NCI-H226 (cell line): ENCODE data around the gene PCCA.
"Not testable (repeated sequence)": the region's sequence is repeated elsewhere in the genome, so short reads cannot be mapped to it uniquely, and the experiment has no call there.

Experiments
- DNase-seq: peaks from one replicate; pipeline ENCODE4 v3.0.0-alpha.2; 2015

The PCCA gene

GRCh38 chr13:100314132-100314910 is 225.4 kb downstream of the PCCA start:
- no peak for DNase-seq

DNA sequence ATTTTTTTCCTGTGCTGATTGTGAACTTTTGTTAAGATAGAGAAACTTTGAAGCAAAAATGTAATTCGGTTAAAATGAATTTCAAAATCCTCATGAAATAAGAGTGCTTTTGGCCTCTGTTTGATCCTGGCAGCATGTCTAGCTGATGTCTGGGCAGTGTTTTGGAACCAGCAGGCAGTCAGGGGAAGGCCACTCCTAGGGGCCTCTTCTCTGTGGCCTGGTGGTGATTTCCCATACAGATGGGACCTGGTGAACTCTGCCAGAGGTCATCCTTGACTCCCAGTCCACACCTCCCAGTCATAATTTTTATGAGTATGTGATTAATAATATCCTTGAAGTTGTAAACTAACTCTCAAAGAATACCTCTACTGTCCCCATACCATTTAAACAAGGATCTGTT is 226.6 kb downstream of the PCCA start:
- no peak for DNase-seq

DNA sequence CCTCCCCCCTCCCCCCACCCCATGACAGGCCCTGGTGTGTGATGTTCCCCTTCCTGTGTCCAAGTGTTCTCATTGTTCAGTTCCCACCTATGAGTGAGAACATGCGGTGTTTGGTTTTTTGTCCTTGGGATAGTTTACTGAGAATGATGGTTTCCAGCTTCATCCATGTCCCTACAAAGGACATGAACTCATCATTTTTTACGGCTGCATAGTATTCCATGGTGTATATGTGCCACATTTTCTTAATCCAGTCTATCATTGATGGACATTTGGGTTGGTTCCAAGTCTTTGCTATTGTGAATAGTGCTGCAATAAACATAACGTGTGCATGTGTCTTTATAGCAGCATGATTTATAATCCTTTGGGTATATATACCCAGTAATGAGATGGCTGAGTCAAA is 229.6 kb downstream of the PCCA start:
- DNase-seq = not testable (repeated sequence)

DNA sequence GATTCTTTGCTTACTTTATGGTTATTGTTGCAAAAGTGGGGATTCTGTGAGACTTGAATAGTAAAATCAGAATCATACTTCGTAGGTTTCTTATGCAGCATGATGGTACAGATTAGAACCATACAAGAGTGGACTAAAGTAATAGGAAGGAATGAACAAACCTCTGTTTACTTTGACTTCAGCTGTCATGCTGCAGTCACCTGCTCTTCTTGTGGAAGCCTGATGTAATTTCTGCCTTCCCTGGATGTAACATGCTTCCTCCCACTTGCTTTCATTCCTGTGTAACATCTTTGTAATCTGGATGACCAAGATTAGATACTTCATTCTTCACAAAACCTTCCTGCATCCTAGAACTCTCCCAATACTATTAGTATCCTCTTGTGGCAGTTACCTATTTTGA is 235.0 kb downstream of the PCCA start:
- DNase-seq = no peak

GRCh38 chr13:100330662-100331061 is 241.8 kb downstream of the PCCA start:
- DNase-seq = no peak

- DNase-seq = no peak
Observed at GRCh38 chr13:100333141-100333540, 244.2 kb downstream of the PCCA start.

- no peak for DNase-seq
Observed at GRCh38 chr13:100334214-100334613, 245.3 kb downstream of the PCCA start.

GRCh38 chr13:100336795-100337516 is 248.1 kb downstream of the PCCA start:
- no peak for DNase-seq

DNA sequence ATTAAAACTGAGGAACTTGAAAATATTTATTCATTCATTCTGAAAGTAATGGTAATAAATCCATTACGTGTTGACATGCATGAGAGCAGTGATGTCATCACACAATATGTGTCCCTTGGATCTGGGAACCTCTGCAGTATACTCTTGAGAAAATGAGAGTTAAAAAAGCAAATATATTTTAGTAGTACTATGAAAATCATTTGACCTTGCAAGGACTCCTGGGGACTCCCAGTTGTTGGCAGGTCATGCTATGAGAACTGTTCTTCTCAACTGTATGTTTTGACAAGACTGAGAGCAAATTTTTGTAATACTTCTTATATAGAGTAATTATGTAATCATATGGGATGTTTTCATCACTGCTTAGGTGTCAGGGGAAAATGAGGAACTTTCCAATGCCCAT is 249.4 kb downstream of the PCCA start:
- no peak for DNase-seq

DNA sequence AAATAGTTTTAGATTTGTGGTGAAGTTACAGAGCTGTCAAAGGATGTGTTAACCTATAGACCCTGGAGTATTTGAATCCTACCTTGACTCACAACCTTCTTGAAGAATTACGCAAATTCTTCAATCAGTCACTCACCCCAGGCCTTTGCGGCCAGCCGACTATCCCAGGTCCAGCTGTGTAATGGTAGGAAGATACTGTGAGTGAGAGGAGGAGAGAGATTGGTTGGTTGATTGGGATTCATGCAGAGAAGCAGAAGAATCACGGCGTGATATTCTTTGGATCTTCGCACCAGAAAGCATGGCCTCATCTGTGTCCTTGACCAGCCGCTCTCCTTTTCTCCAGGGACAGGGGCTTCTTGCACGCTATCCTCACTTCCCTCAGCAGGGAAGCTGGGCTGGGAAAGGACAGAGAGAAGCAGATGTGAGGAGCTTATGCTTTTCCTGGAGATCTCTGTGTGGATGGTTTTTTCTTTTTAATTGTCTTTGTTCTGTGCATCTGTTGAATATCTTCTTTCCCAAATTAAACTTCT is 250.6 kb downstream of the PCCA start:
- DNase-seq = no peak

GRCh38 chr13:100340865-100341264 is 252.0 kb downstream of the PCCA start:
- no peak for DNase-seq

GRCh38 chr13:100341327-100341726 is 252.4 kb downstream of the PCCA start:
- no peak for DNase-seq

DNA sequence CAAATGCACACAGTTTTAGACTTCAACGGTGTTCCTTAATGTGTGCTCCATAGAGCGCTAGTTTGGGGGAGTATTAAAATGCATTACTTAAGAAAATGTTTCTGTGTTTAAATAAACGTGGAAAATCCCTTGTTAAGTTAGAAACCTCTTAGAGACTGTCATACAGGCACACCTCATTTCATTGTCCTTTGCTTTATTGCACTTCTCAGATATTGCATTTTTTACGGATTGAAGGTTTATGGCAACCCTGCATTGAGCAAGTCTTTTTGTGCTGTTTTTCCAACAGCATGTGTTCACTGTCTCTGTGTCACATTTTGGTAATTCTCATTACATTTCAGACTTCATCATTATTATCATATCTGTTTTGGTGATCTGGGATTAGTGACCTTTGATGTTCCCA is 255.7 kb downstream of the PCCA start:
- no peak for DNase-seq

GRCh38 chr13:100347968-100348367 is 259.1 kb downstream of the PCCA start:
- DNase-seq = no peak

GRCh38 chr13:100349594-100349993 is 260.7 kb downstream of the PCCA start:
- no peak for DNase-seq

GRCh38 chr13:100350601-100351000 is 261.7 kb downstream of the PCCA start:
- DNase-seq = no peak

GRCh38 chr13:100356426-100356825 is 267.5 kb downstream of the PCCA start:
- no peak for DNase-seq

DNA sequence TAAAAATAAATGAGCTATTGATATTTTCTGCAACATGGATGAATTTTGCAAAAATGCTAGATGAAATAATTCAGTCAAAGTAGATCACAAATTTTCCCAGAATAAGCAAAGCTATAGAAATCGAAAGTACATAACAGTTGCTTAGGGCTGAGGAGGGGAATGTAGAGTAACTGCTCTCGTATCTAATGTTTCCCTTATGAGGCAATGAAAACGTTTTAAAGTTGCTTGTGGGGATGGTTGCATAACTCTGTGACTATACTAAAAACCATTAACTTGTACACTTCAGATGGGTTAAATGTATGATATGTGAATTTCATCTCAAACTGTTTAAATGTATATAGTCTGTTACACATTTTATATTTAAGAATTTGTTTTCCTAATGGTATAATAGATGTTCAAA is 268.0 kb downstream of the PCCA start:
- DNase-seq = no peak

DNA sequence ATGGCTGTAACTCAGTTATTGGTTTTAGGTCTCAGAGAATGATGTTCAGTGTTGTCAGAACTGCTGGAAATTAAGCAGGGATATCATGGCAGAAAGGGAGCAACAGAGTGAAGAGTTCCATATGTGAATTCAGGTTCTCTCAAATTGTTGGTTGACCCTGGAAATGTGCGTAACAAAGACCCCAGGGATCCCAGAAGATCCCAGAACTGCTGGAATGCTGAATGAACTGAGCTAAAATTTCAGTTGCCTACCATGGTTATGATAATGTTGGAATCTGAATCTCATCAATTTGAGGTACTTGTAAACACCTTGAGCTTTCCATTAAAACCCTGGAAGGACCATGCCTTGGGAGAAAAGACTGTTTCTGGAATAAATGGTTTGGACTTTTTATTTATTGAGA is 268.9 kb downstream of the PCCA start:
- DNase-seq = no peak

GRCh38 chr13:100361504-100361903 is 272.6 kb downstream of the PCCA start:
- no peak for DNase-seq

- DNase-seq = no peak
Observed at GRCh38 chr13:100362371-100362770, 273.5 kb downstream of the PCCA start.

GRCh38 chr13:100362781-100363180 is 273.9 kb downstream of the PCCA start:
- no peak for DNase-seq

- no peak for DNase-seq
Observed at GRCh38 chr13:100363285-100363711, 274.4 kb downstream of the PCCA start.

DNA sequence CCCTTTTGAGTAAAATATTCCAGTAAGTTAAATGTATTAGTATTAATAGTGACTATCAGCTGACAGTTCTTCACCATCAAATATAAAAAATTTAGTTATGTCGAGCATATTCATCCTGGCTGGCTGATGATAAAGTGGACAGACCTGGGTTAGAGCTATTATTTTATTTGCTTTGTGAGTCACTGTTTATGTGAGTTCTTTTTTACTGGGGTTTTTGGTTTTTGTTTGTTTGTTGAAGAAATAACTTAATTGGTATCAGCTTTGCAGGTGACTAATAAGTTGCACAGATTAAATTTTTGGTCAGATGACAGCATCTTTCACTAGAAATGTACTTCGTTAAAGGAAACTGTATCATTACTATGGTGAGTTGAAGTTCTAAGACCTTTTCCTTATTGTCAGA is 275.0 kb downstream of the PCCA start:
- no peak for DNase-seq
